PFSK-1 (cell line): ENCODE measurements around the gene MAP2K6.

Experiments used
- FOXP2 ChIP-seq: optimal IDR thresholded peaks from 2 replicates; pipeline ENCODE3; 2011; ENCODE audit warnings: borderline replicate concordance, control low read depth, inconsistent platforms; ENCODE audit not compliant: insufficient read depth; ENCODE audit errors: extremely low read length, extremely low read depth
- POLR2AphosphoS5 ChIP-seq: IDR thresholded peaks from 2 replicates; pipeline ENCODE4 v1.6.1; 2012; ENCODE audit warnings: low read depth, mild to moderate bottlenecking, control low read depth, low read length, moderate library complexity
- SIN3A ChIP-seq: IDR thresholded peaks from 2 replicates; pipeline ENCODE4 v1.6.1; 2012; ENCODE audit warnings: mild to moderate bottlenecking, low read length, moderate library complexity, borderline replicate concordance; ENCODE audit not compliant: insufficient read depth
- TAF1 ChIP-seq: IDR thresholded peaks from 2 replicates; pipeline ENCODE4 v1.6.1; 2012; ENCODE audit warnings: low read length, control low read depth, borderline replicate concordance; ENCODE audit not compliant: insufficient read depth
- TF ChIP-seq, protein P1 (sequence below), 2 experiments: IDR thresholded peaks; 2 replicates each; pipeline versions ENCODE4 v1.6.1 to v1.8.0; 2011 to 2012; ENCODE audit warnings: low read depth in 2 of 2, low read length in 2 of 2, control low read depth in 1 of 2, inconsistent platforms in 1 of 2, mild to moderate bottlenecking in 1 of 2, moderate library complexity in 1 of 2; ENCODE audit not compliant: insufficient read depth in 1 of 2

- TF ChIP-seq SIN3A, result no peak
- no peak for TF ChIP-seq POLR2AphosphoS5
- TF ChIP-seq, protein P1, sequence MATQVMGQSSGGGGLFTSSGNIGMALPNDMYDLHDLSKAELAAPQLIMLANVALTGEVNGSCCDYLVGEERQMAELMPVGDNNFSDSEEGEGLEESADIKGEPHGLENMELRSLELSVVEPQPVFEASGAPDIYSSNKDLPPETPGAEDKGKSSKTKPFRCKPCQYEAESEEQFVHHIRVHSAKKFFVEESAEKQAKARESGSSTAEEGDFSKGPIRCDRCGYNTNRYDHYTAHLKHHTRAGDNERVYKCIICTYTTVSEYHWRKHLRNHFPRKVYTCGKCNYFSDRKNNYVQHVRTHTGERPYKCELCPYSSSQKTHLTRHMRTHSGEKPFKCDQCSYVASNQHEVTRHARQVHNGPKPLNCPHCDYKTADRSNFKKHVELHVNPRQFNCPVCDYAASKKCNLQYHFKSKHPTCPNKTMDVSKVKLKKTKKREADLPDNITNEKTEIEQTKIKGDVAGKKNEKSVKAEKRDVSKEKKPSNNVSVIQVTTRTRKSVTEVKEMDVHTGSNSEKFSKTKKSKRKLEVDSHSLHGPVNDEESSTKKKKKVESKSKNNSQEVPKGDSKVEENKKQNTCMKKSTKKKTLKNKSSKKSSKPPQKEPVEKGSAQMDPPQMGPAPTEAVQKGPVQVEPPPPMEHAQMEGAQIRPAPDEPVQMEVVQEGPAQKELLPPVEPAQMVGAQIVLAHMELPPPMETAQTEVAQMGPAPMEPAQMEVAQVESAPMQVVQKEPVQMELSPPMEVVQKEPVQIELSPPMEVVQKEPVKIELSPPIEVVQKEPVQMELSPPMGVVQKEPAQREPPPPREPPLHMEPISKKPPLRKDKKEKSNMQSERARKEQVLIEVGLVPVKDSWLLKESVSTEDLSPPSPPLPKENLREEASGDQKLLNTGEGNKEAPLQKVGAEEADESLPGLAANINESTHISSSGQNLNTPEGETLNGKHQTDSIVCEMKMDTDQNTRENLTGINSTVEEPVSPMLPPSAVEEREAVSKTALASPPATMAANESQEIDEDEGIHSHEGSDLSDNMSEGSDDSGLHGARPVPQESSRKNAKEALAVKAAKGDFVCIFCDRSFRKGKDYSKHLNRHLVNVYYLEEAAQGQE (IDR thresholded peaks at IDR 0.05; ENCODE audit: insufficient read depth in 1 of 2, low read depth in 2 of 2, low read length in 2 of 2), result no peak
- no peak for TF ChIP-seq TAF1
- TF ChIP-seq FOXP2, result no peak
Observed at GRCh38 chr17:69593351-69593715, 178.8 kb downstream of the MAP2K6 start.
